Subcutaneous abdominal adipose tissue (tissue), 5 donors: Measurements from ENCODE around the gene KCNT1.

ENCODE experiments used
- H3K27ac ChIP-seq: one replicate; pipeline ENCODE4 v1.7.0; 2013; ENCODE audit warnings: low read depth, mild to moderate bottlenecking, inconsistent platforms, low read length, moderate library complexity
- H3K27me3 ChIP-seq, 5 donors: one replicate each; pipeline ENCODE4 v1.7.0; 2013; ENCODE audit warnings: low read length in 5 of 5, inconsistent platforms in 1 of 5; ENCODE audit not compliant: control insufficient read depth in 5 of 5, insufficient read depth in 4 of 5
- H3K36me3 ChIP-seq, 5 donors: one replicate each; pipeline ENCODE4 v1.7.0; 2013; ENCODE audit warnings: low read length in 5 of 5; ENCODE audit not compliant: control insufficient read depth in 5 of 5, insufficient read depth in 5 of 5
- H3K4me1 ChIP-seq, 5 donors: one replicate each; pipeline ENCODE4 v1.7.0; 2013; ENCODE audit warnings: low read length in 5 of 5, mild to moderate bottlenecking in 3 of 5, moderate library complexity in 1 of 5; ENCODE audit not compliant: control insufficient read depth in 5 of 5, insufficient read depth in 5 of 5
- H3K4me3 ChIP-seq, 5 donors: one replicate each; pipeline ENCODE4 v1.7.0; 2013; ENCODE audit warnings: low read length in 5 of 5, low read depth in 1 of 5
- H3K9ac ChIP-seq, 5 donors: one replicate each; pipeline ENCODE4 v1.7.0; 2013; ENCODE audit warnings: low read length in 5 of 5, mild to moderate bottlenecking in 4 of 5, moderate library complexity in 3 of 5
- H3K9me3 ChIP-seq, 5 donors: one replicate each; pipeline ENCODE4 v1.7.0; 2013; ENCODE audit warnings: low read length in 5 of 5; ENCODE audit not compliant: control insufficient read depth in 5 of 5
- donor health status: healthy.
- donor health status: healthy.
- donor health status: healthy.
- donor health status: healthy.
- donor health status: healthy.

The KCNT1 gene

GRCh38 chr9:135775911-135776310 lies 73.9 kb downstream of the KCNT1 start:
- no peak overlapping the region for H3K27ac ChIP-seq
- H3K9me3 ChIP-seq: no peaks in the 10 kb centered on the region
- no peak overlapping the region for H3K9ac ChIP-seq
- peaks cover 7 to 39% (median 34%) of the 10 kb centered on the region in 5 donors for H3K27me3 ChIP-seq
- H3K4me1 ChIP-seq: no peaks in the 10 kb centered on the region
- no peak overlapping the region for H3K4me3 ChIP-seq
- no peaks in the 10 kb centered on the region for H3K36me3 ChIP-seq

GRCh38 chr9:135776893-135777622 lies 75.1 kb downstream of the KCNT1 start:
- peaks cover 8 to 36% (median 26%) of the 10 kb centered on the region in 5 donors for H3K27me3 ChIP-seq
- H3K27ac ChIP-seq: no peak overlapping the region
- H3K4me1 ChIP-seq: no peaks in the 10 kb centered on the region
- no peak overlapping the region for H3K4me3 ChIP-seq
- H3K9ac ChIP-seq: no peak overlapping the region
- H3K36me3 ChIP-seq: no peaks in the 10 kb centered on the region
- no peaks in the 10 kb centered on the region for H3K9me3 ChIP-seq

- H3K4me3 ChIP-seq: no peak overlapping the region
- H3K27ac ChIP-seq: no peak overlapping the region
- peaks cover 11 to 32% (median 20%) of the 10 kb centered on the region in 5 donors for H3K27me3 ChIP-seq
- H3K9ac ChIP-seq: no peak overlapping the region
- no peaks in the 10 kb centered on the region for H3K9me3 ChIP-seq
- H3K4me1 ChIP-seq: no peaks in the 10 kb centered on the region
- H3K36me3 ChIP-seq: no peaks in the 10 kb centered on the region
Observed at GRCh38 chr9:135777623-135778177, 75.7 kb downstream of the KCNT1 start.

- H3K27me3 ChIP-seq: peaks cover 9 to 27% (median 19%) of the 10 kb centered on the region in 5 donors
Observed at GRCh38 chr9:135778421-135778820, 76.4 kb downstream of the KCNT1 start.

GRCh38 chr9:135779571-135779970 lies 77.6 kb downstream of the KCNT1 start:
- H3K9ac ChIP-seq: no peak overlapping the region
- H3K27ac ChIP-seq: no peak overlapping the region
- no peaks in the 10 kb centered on the region for H3K4me1 ChIP-seq
- H3K9me3 ChIP-seq: no peaks in the 10 kb centered on the region
- H3K4me3 ChIP-seq: no peak overlapping the region
- H3K36me3 ChIP-seq: no peaks in the 10 kb centered on the region
- peaks cover 6 to 27% (median 13%) of the 10 kb centered on the region in 5 donors for H3K27me3 ChIP-seq

More at GRCh38 chr9:135778421-135778820, 76.4 kb downstream of the KCNT1 start:
- no peak overlapping the region for H3K4me3 ChIP-seq
- H3K9ac ChIP-seq: no peak overlapping the region
- no peak overlapping the region for H3K27ac ChIP-seq
- H3K4me1 ChIP-seq: no peaks in the 10 kb centered on the region
- no peaks in the 10 kb centered on the region for H3K9me3 ChIP-seq
- H3K36me3 ChIP-seq: no peaks in the 10 kb centered on the region

- Histone ChIP-seq H3K36me3 (no peaks in the 10 kb centered on the region), H3K4me3 (no peak overlapping the region), H3K27ac (no peak overlapping the region), H3K27me3 (peaks cover 6 to 22% (median 13%) of the 10 kb centered on the region in 5 donors), H3K9ac (no peak overlapping the region), H3K9me3 (no peaks in the 10 kb centered on the region), H3K4me1 (no peaks in the 10 kb centered on the region)
Observed at GRCh38 chr9:135780086-135780485, 78.1 kb downstream of the KCNT1 start.

GRCh38 chr9:135780626-135781025 lies 78.6 kb downstream of the KCNT1 start:
- no peaks in the 10 kb centered on the region for H3K36me3 ChIP-seq
- H3K27ac ChIP-seq: no peak overlapping the region
- H3K9ac ChIP-seq: no peak overlapping the region
- no peak overlapping the region for H3K4me3 ChIP-seq
- peaks cover 6 to 21% (median 14%) of the 10 kb centered on the region in 5 donors for H3K27me3 ChIP-seq
- H3K9me3 ChIP-seq: no peaks in the 10 kb centered on the region
- H3K4me1 ChIP-seq: no peaks in the 10 kb centered on the region

GRCh38 chr9:135782946-135783345 lies 81.0 kb downstream of the KCNT1 start:
- Histone ChIP-seq H3K36me3 (no peaks in the 10 kb centered on the region), H3K9me3 (no peaks in the 10 kb centered on the region), H3K4me1 (no peaks in the 10 kb centered on the region), H3K9ac (no peak overlapping the region), H3K27me3 (peaks cover 12 to 33% (median 20%) of the 10 kb centered on the region in 5 donors), H3K27ac (no peak overlapping the region), H3K4me3 (no peak overlapping the region)

GRCh38 chr9:135783540-135784245 lies 81.7 kb downstream of the KCNT1 start:
- Histone ChIP-seq H3K9ac (no peak overlapping the region), H3K4me1 (no peaks in the 10 kb centered on the region), H3K4me3 (no peak overlapping the region), H3K9me3 (no peaks in the 10 kb centered on the region), H3K27ac (no peak overlapping the region), H3K36me3 (no peaks in the 10 kb centered on the region), H3K27me3 (peaks cover 13 to 41% (median 24%) of the 10 kb centered on the region in 5 donors)

GRCh38 chr9:135785013-135785575 lies 83.1 kb downstream of the KCNT1 start:
- H3K27ac ChIP-seq: no peak overlapping the region
- H3K4me1 ChIP-seq: no peaks in the 10 kb centered on the region
- H3K36me3 ChIP-seq: no peaks in the 10 kb centered on the region
- no peaks in the 10 kb centered on the region for H3K9me3 ChIP-seq
- H3K27me3 ChIP-seq: peaks cover 6 to 37% (median 25%) of the 10 kb centered on the region in 5 donors
- no peak overlapping the region for H3K4me3 ChIP-seq
- no peak overlapping the region for H3K9ac ChIP-seq
